ENCODE measurements around the gene PPP1R8.
"Not testable (repeated sequence)": the region's sequence is repeated elsewhere in the genome, so short reads cannot be mapped to it uniquely, and the experiment has no call there.

- TF ChIP-seq EZH2phosphoT487 (IDR thresholded peaks at IDR 0.05; ENCODE audit: insufficient read depth, low read depth); EZH2 (IDR thresholded peaks at IDR 0.05; ENCODE audit: insufficient read depth, poor library complexity, severe bottlenecking): not testable (repeated sequence)
Observed at GRCh38 chr1:27871076-27871475, 40.5 kb downstream of the PPP1R8 start.

All from GM23248 (cell line).